ENCODE results near the gene ARHGAP5. TPM values are rescaled to one million over a fixed set of nuclear protein-coding genes. Genes with fewer than 3 reads are reported as not detected.

The ARHGAP5 gene
- total RNA-seq, 1 experiment from 2014 or later: 100 TPM

DNA sequence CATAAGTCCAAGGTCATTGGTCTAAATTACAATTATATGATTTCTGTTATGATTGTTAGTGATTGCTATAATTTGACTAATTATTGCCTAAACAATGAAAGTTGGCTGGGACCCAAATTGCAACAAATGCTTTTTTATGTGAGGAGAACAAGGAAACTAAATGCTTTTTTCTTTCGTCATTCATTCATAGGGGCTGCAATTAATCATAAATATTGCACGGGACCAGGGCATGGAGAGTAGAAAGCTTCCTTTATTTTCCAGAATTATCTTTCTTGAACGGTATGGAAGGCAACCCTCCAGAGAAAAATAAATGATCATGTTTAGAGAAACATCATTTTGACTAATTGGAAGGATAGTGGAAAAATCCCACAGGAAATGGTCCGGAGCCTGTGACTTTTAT is 32.6 kb upstream of the ARHGAP5 start:
- H3K27me3 Mint-ChIP-seq (ENCODE audit: insufficient read depth, unreplicated experiment): no peaks in the 10 kb centered on the region
- POLR2A ChIA-PET: no interaction called here

DNA sequence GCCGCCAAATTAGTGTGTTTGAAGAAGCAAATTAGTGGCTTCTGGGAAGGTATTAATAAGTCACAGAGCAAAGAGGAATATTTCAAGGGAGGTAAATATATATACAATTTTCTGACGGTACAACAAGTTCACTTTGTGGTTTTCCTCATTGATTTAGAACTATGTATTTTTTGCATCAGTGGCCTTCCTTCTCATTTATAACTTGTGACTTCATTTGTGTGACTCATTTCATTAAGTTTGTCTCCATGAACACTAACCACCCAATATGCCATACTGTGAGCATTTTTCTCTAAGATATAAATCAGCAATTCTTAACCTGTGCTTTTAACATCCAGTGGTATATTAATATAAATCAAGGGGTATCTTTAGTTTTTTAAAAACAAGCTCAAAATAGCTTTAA is 29.3 kb upstream of the ARHGAP5 start:
- no peaks in the 10 kb centered on the region for H3K36me3 Mint-ChIP-seq (ENCODE audit: insufficient read depth, unreplicated experiment)
- no peaks in the 10 kb centered on the region for H3K9me3 Mint-ChIP-seq (ENCODE audit: unreplicated experiment)
- no peak overlapping the region for H3K27ac Mint-ChIP-seq (ENCODE audit: low read depth, unreplicated experiment)
- no TSS peak for BruUV-seq (replicated peaks)
- intact Hi-C loops (cut with micrococcal nuclease): no loop called here
- no peak for TF ChIP-seq CTCF (IDR thresholded peaks at IDR 0.05; ENCODE audit: unreplicated experiment)
- no peak for DNase-seq (ENCODE audit: unreplicated experiment)
- H3K27me3 Mint-ChIP-seq (ENCODE audit: insufficient read depth, unreplicated experiment): no peaks in the 10 kb centered on the region
- POLR2A ChIA-PET: no interaction called here
- H3K4me1 Mint-ChIP-seq (ENCODE audit: insufficient read depth, unreplicated experiment): peaks cover 10% of the 10 kb centered on the region
- no peak overlapping the region for H3K4me3 Mint-ChIP-seq (ENCODE audit: unreplicated experiment)
- CTCF ChIA-PET: interaction anchor here (0.5 to 1.2 kb wide), 3 partner anchors 25 to 1030 kb away, joined by 3 to 6 read pairs (median 4); no protein-coding TSS in a partner anchor

More for the DNA sequence above, 32.6 kb upstream of the ARHGAP5 start:
- Mint-ChIP-seq H3K9me3 (ENCODE audit: unreplicated experiment) (no peaks in the 10 kb centered on the region), H3K4me1 (ENCODE audit: insufficient read depth, unreplicated experiment) (peaks cover 10% of the 10 kb centered on the region), H3K27ac (ENCODE audit: low read depth, unreplicated experiment) (no peak overlapping the region), H3K36me3 (ENCODE audit: insufficient read depth, unreplicated experiment) (no peaks in the 10 kb centered on the region), H3K4me3 (ENCODE audit: unreplicated experiment) (no peak overlapping the region)
- no peak for TF ChIP-seq CTCF (IDR thresholded peaks at IDR 0.05; ENCODE audit: unreplicated experiment)
- intact Hi-C loops (cut with micrococcal nuclease): no loop called here
- no TSS peak for BruUV-seq (replicated peaks)
- no peak for DNase-seq (ENCODE audit: unreplicated experiment)
- CTCF ChIA-PET: interaction anchor here (0.5 to 0.7 kb wide), 2 partner anchors 17 to 53 kb away, joined by 3 to 6 read pairs; no protein-coding TSS in a partner anchor

GRCh38 chr14:32049361-32050088 is 27.6 kb upstream of the ARHGAP5 start:
- no peak for TF ChIP-seq CTCF (IDR thresholded peaks at IDR 0.05; ENCODE audit: unreplicated experiment)
- intact Hi-C loops (cut with micrococcal nuclease): no loop called here
- CTCF ChIA-PET: no interaction called here
- Mint-ChIP-seq H3K9me3 (ENCODE audit: unreplicated experiment) (no peaks in the 10 kb centered on the region), H3K4me3 (ENCODE audit: unreplicated experiment) (no peak overlapping the region), H3K4me1 (ENCODE audit: insufficient read depth, unreplicated experiment) (peaks cover 10% of the 10 kb centered on the region), H3K27ac (ENCODE audit: low read depth, unreplicated experiment) (no peak overlapping the region), H3K36me3 (ENCODE audit: insufficient read depth, unreplicated experiment) (no peaks in the 10 kb centered on the region), H3K27me3 (ENCODE audit: insufficient read depth, unreplicated experiment) (no peaks in the 10 kb centered on the region)
- DNase-seq (ENCODE audit: unreplicated experiment): no peak
- POLR2A ChIA-PET: no interaction called here
- BruUV-seq (replicated peaks): no TSS peak

DNA sequence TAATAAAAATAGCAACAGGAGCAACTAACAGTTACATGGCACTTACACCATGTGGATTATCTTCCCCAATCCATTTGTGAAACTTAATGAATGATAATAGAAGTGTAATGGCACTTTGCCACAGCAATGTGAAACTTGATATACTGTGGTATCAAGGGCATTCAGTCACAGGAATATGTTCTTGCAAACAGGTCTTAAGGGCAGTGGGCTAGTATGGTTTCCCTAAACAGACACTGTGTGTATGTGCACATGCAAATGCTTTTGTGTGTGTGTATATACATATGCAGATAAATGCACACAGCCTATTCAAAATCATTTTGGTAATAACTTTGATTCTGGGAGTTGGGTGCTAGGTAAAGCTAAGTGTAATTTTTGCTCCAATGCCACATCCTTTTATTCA is 26.2 kb upstream of the ARHGAP5 start:
- no peak for TF ChIP-seq CTCF (IDR thresholded peaks at IDR 0.05; ENCODE audit: unreplicated experiment)
- H3K4me1 Mint-ChIP-seq (ENCODE audit: insufficient read depth, unreplicated experiment): peaks cover 10% of the 10 kb centered on the region
- POLR2A ChIA-PET: interaction anchor here (0.6 kb wide), 1 partner anchor 525 kb away, joined by 3 read pairs; no protein-coding TSS in a partner anchor
- intact Hi-C loops (cut with micrococcal nuclease): no loop called here
- no TSS peak for BruUV-seq (replicated peaks)
- CTCF ChIA-PET: interaction anchor here (1.2 kb wide), 1 partner anchor 22 kb away, joined by 3 read pairs; no protein-coding TSS in a partner anchor
- DNase-seq (ENCODE audit: unreplicated experiment): no peak
- no peak overlapping the region for H3K4me3 Mint-ChIP-seq (ENCODE audit: unreplicated experiment)
- no peak overlapping the region for H3K27ac Mint-ChIP-seq (ENCODE audit: low read depth, unreplicated experiment)
- H3K27me3 Mint-ChIP-seq (ENCODE audit: insufficient read depth, unreplicated experiment): no peaks in the 10 kb centered on the region
- H3K36me3 Mint-ChIP-seq (ENCODE audit: insufficient read depth, unreplicated experiment): no peaks in the 10 kb centered on the region
- H3K9me3 Mint-ChIP-seq (ENCODE audit: unreplicated experiment): no peaks in the 10 kb centered on the region
